ENCODE measurements around the gene TMC2.
"Not testable (repeated sequence)": the region's sequence is repeated elsewhere in the genome, so short reads cannot be mapped to it uniquely, and the experiment has no call there.

Gene TMC2, protein sequence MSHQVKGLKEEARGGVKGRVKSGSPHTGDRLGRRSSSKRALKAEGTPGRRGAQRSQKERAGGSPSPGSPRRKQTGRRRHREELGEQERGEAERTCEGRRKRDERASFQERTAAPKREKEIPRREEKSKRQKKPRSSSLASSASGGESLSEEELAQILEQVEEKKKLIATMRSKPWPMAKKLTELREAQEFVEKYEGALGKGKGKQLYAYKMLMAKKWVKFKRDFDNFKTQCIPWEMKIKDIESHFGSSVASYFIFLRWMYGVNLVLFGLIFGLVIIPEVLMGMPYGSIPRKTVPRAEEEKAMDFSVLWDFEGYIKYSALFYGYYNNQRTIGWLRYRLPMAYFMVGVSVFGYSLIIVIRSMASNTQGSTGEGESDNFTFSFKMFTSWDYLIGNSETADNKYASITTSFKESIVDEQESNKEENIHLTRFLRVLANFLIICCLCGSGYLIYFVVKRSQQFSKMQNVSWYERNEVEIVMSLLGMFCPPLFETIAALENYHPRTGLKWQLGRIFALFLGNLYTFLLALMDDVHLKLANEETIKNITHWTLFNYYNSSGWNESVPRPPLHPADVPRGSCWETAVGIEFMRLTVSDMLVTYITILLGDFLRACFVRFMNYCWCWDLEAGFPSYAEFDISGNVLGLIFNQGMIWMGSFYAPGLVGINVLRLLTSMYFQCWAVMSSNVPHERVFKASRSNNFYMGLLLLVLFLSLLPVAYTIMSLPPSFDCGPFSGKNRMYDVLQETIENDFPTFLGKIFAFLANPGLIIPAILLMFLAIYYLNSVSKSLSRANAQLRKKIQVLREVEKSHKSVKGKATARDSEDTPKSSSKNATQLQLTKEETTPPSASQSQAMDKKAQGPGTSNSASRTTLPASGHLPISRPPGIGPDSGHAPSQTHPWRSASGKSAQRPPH

DNA sequence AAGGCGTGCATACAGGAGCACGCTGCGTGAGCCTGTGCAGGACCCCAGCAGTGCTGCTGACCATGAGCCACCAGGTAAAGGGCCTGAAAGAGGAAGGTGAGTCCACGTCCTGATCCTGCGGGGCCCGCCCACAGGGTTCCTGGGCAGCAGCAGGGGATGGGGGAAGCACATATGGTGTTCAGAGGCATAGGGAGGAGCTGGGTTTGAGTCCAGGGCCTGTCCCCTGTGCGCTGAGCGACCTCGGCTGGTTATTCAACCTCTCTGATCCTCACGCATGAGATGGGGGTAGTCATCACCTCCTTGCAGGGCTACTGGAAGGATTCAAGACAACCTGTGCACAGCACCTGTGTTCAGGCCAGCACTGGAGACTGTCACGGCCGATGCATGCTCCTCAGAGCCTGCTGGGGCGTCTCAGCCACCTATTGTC is at the start of gene TMC2:
TMC2 (plus strand) TSS at position 14 of the 427 bp plus-strand sequence; CDS start at position 63, 49 bp downstream.
- no peak for DNase-seq

DNA sequence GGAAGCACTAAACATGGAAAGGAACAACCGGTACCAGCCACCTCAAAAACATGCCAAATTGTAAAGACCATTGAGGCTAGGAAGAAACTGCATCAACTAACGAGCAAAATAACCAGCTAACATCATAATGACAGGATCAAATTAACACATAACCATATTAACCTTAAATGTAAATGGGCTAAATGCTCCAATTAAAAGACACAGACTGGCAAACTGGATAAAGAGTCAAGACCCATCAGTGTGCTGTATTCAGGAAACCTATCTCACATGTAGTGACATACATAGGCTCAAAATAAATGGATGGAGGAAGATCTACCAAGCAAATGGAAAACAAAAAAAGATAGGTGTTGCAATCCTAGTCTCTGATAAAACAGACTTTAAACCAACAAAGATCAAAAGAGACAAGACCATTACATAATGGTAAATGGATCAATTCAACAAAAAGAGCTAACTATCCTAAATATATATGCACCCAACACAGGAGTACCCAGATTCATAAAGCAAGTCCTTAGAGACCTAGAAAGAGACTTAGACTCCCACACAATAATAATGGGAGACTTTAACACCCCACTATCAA is 33.5 kb upstream of the TMC2 start:
- DNase-seq, result not testable (repeated sequence)

DNA sequence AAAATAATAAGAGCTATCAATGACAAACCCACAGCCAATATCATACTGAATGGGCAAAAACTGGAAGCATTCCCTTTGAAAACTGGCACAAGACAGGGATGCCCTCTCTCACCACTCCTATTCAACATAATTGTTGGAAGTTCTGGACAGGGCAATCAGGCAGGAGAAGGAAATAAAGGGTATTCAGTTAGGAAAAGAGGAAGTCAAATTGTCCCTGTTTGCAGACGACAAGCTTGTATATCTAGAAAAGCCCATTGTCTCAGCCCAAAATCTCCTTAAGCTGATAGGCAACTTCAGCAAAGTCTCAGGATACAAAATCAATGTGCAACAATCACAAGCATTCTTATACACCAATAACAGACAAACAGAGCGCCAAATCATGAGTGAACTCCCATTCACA is 31.6 kb upstream of the TMC2 start:
- not testable (repeated sequence) for DNase-seq

DNA sequence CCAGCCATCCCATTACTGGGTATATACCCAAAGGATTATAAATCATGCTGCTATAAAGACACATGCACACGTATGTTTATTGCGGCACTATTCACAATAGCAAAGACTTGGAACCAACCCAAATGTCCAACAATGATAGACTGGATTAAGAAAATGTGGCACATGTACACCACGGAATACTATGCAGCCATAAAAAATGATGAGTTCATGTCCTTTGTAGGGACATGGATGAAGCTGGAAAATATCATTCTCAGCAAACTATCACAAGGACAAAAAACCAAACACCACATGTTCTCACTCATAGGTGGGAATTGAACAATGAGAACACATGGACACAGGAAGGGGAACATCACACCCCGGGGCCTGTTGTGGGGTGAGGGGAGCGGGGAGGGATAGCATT is 29.9 kb upstream of the TMC2 start:
- DNase-seq, result not testable (repeated sequence)

DNA sequence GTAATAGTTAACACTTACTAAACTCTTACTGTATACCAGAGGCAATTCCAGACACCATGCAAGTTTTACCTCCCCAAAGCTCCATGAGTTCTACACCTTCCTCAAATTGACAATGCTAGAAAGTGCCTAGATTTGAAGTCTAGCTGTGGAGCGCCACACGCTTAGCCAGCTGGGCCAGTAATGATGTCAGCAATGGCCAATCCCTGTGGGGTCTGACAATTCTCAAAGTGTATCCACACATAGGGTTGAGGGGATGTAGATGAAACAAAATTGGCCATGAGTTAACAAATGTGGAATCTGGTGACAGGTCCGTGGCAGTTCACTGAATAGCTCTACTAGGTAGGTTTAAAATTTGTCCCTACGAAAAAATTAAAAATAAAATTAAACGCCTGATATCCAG is 28.9 kb upstream of the TMC2 start:
- no peak for DNase-seq

DNA sequence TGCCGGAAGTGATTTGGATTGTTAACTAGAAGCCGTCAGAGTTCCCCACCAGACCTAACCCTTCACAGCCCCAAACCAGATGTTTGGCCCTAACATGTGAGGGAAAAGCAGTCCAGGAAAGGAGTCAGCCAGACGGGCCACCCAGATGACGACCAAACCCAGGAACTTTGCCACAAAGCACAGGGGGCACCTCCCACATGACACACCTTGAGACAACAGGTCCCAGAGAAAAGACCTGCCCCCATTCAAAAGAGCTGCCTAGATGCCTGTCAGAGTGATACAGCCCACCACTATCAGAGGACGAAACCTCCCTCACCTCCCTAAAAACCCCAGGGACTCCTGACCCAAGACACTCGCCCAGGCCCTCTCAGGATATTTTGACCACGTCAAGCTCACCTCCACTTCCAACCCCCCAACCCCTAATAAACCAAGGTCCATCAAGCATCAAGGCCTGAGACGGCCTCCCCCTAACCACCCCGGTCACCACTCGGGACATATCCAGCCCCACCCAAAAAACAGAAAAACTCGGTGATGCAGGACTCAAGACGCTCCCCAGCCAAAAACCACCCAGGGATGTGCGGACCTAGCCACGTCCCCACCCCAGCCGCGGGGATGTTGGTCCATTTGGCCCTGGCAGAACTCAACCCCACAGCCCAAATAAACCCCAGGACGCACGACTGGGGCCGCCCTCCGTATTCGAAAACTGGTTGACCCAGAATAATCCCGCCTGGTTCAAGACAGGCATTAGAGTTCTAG is 28.3 kb upstream of the TMC2 start:
- peak; percentile 44 for DNase-seq

DNA sequence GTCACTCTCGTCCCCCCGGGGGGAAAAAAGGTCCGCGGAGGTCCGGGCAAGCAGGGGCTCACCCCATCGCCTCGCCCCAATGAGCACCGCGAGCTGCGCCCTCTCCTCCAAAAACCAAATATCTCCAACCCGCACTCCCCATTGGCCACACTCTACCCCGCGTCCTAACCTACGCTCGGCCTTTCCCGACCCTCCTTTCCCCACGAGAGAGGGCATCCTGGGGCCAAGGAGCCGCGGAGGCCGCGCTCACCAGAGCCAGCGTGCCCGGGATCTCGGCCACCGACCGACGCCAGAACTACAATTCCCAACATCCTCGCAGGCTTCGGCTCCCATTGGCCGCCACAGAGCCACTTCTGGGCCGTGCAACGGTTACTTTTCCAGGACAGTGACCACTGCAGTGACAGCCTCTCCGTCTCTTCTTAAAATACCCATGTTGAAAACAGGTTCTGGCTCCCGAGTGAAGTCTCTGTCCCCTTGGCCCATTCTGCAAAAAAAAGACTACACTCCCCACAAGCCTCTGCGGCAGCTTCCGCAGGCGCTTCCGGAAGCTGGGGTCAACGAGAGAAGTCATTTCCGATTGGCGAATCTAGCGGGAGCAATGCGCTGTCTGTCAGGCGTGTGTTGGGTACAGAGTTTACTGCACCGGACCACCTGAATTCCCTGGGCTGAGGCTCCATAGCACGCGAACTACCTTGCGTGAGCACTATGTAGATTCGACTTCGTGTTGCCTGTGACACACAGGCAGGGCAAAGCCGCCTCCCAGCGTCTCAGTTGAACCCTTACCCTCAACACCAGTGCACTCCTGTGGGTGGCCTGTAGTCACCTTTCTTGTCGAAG is 27.5 kb upstream of the TMC2 start, which contains the start of gene ZNF343:
ZNF343 (minus strand) TSS at position 285 of the 837 bp plus-strand sequence. CDS start 15,020 bp downstream, outside the sequence.
- peak; percentile 94 for DNase-seq

DNA sequence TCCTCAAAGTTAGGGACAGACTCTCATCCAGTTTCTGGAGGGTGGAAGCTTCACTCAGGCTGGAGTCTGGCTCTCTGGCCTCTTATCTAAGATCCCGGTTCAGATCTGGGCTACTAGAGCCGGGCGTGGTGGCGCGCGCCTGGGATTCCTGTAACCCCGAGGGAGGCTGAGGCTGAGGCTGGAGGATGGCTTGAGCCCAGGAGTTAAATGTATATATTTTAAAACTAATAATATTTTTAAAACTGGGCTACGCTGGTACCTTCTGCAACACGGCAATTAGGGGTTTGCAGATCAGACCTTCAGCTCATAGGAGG is 26.9 kb upstream of the TMC2 start:
- no peak for DNase-seq

DNA sequence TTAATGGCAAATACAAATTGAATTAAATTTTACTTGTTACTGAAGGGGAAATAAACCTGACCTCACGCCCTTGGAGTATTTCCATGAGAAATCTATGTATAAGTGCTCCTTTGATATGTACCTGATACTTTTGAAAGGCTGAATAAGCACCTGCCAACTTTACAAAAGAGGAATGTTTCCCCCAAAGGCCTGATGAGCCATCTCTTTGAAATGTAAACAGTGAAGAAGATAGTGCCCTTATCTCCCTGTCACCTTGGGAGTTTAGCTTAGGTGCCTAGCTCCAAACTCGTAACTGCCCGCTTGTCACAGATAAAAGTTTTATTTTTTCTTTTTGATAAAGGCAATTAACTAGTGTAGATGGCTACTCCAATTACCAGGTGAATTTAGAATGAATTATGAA is 26.6 kb upstream of the TMC2 start:
- DNase-seq, result no peak

DNA sequence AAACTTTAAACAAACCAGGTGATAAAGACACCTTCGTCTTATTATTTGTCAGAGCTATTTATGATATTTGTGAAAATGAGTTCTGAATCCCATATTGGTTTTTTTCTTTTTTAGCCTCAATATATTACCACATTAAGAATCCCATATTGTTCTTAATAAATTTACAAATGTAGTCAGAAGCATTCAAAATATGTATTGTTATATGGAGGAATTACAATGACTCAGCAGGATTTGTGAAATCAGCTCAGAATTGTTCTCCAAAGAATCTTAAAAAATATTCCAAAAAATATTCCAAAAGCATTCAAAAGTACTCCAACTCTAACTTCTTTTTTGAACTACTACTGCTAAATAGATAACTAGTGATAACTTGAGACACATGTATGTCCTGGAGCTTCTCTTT is 21.2 kb upstream of the TMC2 start:
- no peak for DNase-seq

DNA sequence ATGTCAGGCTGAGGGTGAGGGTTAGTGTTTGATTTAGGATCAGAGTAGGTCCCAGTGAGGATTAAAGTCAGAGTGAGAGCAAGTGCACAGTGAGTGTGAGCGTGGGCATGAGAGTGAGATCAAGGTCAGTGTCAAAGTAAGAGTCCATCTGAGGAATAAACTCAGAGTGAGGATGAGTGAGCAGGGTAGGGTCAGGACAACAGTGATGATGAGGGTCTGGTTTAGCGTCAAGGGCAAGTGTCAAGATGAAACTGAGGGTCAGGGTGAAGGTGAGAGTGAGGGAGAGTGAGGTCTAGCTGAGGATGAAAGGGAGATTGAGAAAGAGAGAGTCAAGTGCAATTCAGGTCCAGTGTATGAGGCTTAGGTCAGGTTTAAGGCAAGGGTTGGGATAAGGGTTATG is 20.0 kb upstream of the TMC2 start:
- DNase-seq, result no peak

DNA sequence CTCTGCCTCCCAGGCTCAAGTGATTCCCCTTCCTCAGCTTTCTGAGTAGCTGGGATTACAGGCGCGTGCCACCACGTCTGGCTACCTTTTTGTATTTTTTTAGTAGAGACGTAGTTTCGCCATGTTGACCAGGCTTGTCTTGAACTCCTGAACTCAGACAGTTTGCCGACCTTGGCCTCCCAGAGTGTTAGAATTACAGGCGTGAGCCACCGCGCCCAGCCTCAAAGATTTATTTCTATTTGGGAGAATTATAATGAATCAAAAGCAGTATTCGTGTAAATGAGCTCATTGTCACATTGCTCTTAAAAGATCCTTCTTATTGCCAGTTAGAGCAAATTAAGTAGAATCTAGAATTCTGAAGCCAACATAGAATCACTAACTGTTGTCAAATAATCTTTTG is 18.3 kb upstream of the TMC2 start:
- DNase-seq, result no peak

DNA sequence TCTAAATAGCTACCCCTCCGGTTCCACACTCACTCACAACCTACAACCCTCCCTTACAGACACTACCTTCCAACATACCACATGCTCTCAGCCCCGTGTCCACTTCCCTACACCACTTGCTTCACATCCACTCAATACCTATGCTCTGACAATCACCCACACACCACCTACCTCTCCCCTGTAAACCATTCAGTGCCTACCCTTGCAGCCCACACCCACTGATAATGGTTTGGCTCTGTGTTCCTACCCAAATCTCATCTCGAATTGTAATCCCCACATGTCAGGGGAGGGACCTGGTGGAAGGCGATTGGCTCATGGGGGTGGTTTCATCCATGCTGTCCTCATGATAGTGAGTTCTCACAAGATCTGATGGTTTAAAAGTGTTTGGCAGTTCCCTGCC is 17.8 kb upstream of the TMC2 start:
- peak; percentile 39 for DNase-seq

DNA sequence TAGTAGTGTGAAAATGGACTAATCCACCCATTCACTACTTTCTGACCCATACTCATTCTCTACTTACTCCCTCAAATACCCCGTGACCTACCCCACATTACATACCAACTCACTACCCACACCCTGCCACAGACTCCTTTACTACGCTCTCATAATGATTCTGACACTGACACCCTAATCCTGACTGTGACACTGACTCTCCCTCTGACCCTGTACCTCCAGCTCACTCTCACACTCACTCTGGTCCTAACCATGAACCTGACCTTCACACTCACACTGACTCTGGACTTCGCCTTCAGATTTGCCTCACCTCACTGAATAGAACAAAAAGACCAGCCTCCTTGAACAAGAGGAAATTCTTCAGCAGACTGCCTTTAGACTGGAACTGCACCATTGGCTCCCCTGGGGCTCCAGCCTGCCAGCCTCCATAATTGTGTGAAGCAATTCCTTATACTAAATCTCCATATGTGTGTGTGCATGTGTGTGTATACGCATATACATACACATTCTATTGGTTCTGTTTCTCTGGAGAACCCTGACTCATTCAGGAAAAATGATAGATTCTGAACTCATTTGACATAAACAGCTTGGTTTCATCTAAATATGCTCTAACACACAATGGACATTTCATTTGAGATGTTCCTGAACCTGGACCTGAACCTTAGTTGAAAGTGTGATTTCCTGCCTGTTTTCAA is 17.1 kb upstream of the TMC2 start:
- DNase-seq, result no peak

DNA sequence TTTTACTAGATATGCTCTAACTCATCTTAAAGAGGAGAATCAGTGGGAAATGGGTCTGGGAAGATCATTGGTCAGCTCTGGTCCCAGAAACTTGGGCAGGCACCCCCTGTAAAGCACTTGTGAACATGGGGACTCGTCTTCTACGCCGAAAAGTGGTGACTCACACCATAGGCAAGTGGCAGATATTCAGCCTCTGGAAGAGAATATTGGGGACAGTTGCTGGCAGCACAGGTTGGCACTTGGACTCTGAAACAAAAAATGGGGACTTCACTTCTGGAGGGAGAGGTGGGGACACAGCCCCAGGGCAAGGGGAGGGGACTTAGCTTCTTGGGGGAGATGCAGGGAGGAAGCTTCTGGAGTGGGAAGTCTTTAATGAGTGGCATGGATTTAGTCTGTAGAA is 15.8 kb upstream of the TMC2 start:
- DNase-seq, result no peak

DNA sequence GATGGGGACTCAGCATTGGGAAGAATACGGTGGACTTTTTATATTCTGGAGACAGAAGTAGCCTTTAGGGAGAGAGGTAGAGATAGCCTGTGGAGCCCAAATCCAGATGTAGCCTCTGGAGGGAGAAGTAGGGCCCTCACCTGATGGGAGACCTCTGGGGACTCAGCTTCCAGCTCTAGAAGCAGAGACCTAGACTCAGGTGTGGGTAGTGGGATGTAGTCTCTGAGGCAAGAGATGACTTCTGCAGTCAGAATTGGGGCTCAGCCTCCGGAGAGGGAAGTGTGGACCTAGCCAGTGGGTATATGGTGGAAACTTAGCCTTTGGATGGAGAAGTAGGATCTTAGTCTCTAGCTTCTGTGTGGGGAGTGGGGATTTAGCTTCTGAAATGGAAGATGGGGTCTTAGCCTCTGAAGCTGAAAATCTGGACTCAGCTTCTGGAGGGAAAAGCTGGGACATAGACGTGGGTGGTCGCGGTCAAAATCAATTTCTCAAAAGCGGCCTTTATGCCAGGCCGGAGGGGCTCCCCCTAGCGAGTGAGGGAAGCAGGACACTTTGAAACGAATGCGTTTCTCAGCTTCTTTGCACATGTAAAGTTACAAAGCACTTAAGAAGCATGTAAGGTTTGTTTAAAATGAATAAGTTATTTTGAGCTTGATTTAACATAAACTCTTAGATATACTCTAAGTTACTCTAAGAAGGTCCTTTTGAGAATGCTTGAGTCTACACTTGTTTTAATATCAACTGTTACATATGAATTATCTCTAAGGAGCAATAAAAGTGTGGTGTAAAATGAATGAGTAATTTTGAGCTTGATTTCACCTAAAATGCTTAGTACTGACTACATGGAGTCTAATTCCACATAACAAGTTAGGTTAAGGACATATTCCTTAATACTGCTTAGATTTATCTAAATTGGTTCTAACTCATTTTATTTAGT is 14.7 kb upstream of the TMC2 start:
- DNase-seq, result peak; percentile 81

DNA sequence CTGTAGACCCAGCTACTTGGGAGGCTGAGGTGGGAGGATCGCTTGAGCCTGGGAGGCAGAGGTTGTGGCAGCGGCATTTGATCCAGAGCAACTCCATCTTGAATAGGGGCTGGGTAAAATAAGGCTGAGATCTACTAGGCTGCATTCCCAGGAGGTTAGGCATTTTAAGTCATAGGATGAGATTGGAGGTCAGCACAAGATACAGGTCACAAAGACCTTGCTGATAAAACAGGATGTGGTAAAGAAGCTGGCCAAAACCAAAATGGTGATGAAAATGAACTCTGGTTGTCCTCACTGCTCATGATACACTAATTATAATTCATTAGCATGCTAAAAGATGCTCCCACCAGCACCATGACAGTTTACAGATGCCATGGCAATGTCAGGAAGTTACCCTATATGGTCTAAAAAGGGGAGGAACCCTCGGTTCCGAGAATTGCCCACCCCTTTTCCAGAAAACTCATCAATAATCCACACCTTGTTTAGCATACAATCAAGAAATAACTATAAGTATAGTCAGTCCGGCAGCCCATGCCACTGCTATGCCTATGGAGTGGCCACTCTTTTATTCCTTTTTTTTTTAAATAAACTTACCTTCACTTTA is 13.4 kb upstream of the TMC2 start:
- peak; percentile 84 for DNase-seq

DNA sequence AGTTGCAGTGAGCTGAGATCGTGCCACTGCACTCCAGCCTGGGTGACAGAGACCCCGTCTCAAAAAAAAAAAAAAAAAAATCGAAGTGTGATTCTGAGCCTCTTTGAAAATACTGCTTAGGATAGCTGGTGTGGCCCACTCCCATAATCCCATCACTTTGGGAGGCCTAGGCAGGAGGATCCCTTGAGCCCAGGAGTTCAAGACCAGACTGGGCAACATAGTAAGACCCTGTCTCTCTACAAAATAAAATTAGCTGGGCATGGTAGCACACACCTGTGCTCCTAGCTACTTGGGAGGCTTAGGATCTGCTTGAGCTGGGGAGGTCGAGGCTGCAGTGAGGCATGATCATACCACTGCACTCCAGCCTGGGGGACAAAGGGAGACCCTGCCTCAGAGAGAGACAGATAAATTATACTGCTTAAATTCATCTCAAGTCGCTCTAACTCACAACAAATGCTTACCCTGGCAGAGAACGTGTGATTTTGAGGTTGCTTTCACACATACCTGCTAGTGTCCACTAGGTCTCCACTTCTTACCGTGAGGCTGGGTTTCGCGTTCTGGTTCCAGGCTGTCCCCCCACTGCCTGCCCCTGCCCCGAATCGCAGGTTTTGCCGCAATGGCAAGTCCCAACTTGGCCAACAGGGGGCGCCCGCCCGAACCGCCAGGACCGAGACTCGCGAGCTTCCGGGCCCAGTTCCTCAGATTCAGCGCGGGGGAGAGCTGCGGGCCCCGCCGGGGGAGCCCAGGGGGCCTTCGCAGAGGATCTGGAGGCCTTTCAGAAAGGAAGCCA is 12.3 kb upstream of the TMC2 start:
- peak; percentile 95 for DNase-seq
